HEK293 (cell line): ENCODE measurements around the gene CRABP2.

Experiments
- BCL11B ChIP-seq: fragments of 450-650 bp; formaldehyde crosslinking; IDR thresholded peaks from 2 replicates; pipeline ENCODE4 v1.5.1; 2016; ENCODE audit warnings: low read depth, missing biosample characterization, missing genetic modification characterization
- HIC1 ChIP-seq: fragments of 450-650 bp; formaldehyde crosslinking; IDR thresholded peaks from 2 replicates; pipeline ENCODE4 v1.5.1; 2016; ENCODE audit warnings: missing biosample characterization, missing genetic modification characterization
- KLF10 ChIP-seq: fragments of 450-650 bp; IDR thresholded peaks from 2 replicates; pipeline ENCODE4 v1.5.1; 2018; ENCODE audit warnings: missing biosample characterization, mild to moderate bottlenecking, missing genetic modification characterization
- MEIS1 ChIP-seq: sonication (generic); formaldehyde crosslinking; IDR thresholded peaks from 2 replicates; pipeline ENCODE4 v1.8.1; 2022; ENCODE audit warnings: missing genetic modification reagents, mild to moderate bottlenecking, borderline replicate concordance
- MYNN ChIP-seq: fragments of 450-650 bp; formaldehyde crosslinking; IDR thresholded peaks from 2 replicates; pipeline ENCODE4 v1.5.1; 2016; ENCODE audit warnings: missing biosample characterization, missing genetic modification characterization, borderline replicate concordance
- PRDM1 ChIP-seq: fragments of 450-650 bp; formaldehyde crosslinking; IDR thresholded peaks from 2 replicates; pipeline ENCODE4; 2016; ENCODE audit warnings: missing biosample characterization, missing genetic modification characterization
- REST ChIP-seq: fragments of 450-650 bp; formaldehyde crosslinking; IDR thresholded peaks from 2 replicates; pipeline ENCODE4 v1.5.1; 2016; ENCODE audit warnings: missing biosample characterization, missing genetic modification characterization
- ZNF148 ChIP-seq: fragments of 450-650 bp; formaldehyde crosslinking; IDR thresholded peaks from 2 replicates; pipeline ENCODE4 v1.5.0; 2017; ENCODE audit warnings: missing biosample characterization, missing genetic modification characterization, borderline replicate concordance
- ZNF2 ChIP-seq: fragments of 450-650 bp; formaldehyde crosslinking; IDR thresholded peaks from 2 replicates; pipeline ENCODE4 v1.5.1; 2016; ENCODE audit warnings: missing biosample characterization, missing genetic modification characterization
- ZNF214 ChIP-seq: fragments of 450-650 bp; formaldehyde crosslinking; IDR thresholded peaks from 2 replicates; pipeline ENCODE4 v1.5.1; 2017; ENCODE audit warnings: missing biosample characterization, mild to moderate bottlenecking, missing genetic modification characterization, borderline replicate concordance
- ZNF311 ChIP-seq: fragments of 450-650 bp; formaldehyde crosslinking; IDR thresholded peaks from 2 replicates; pipeline ENCODE4 v1.5.1; 2017; ENCODE audit warnings: missing biosample characterization, missing genetic modification characterization, borderline replicate concordance
- ZNF404 ChIP-seq: fragments of 450-650 bp; formaldehyde crosslinking; IDR thresholded peaks from 2 replicates; pipeline ENCODE4 v1.5.1; 2017; ENCODE audit warnings: missing biosample characterization, missing genetic modification characterization
- ZNF48 ChIP-seq: fragments of 450-650 bp; formaldehyde crosslinking; IDR thresholded peaks from 2 replicates; pipeline ENCODE4 v1.5.1; 2016; ENCODE audit warnings: missing biosample characterization, missing genetic modification characterization
- ZNF488 ChIP-seq: fragments of 450-650 bp; formaldehyde crosslinking; IDR thresholded peaks from 2 replicates; pipeline ENCODE4 v1.5.1; 2016; ENCODE audit warnings: missing biosample characterization, missing genetic modification characterization
- ZNF530 ChIP-seq: fragments of 450-650 bp; formaldehyde crosslinking; IDR thresholded peaks from 2 replicates; pipeline ENCODE4 v1.5.1; 2016; ENCODE audit warnings: low read depth, missing biosample characterization, missing genetic modification characterization
- ZNF560 ChIP-seq: fragments of 450-650 bp; formaldehyde crosslinking; IDR thresholded peaks from 2 replicates; pipeline ENCODE4 v1.5.1; 2017; ENCODE audit warnings: missing biosample characterization, missing genetic modification characterization, borderline replicate concordance
- ZNF677 ChIP-seq: fragments of 450-650 bp; IDR thresholded peaks from 2 replicates; pipeline ENCODE4 v1.5.0; 2018; ENCODE audit warnings: missing biosample characterization, mild to moderate bottlenecking, missing genetic modification characterization, moderate library complexity
- ZNF776 ChIP-seq: fragments of 450-650 bp; formaldehyde crosslinking; IDR thresholded peaks from 2 replicates; pipeline ENCODE4 v1.5.0; 2017; ENCODE audit warnings: missing biosample characterization, missing genetic modification characterization, borderline replicate concordance
- ZNF777 ChIP-seq: fragments of 450-650 bp; formaldehyde crosslinking; IDR thresholded peaks from 2 replicates; pipeline ENCODE4 v1.5.1; 2017; ENCODE audit warnings: missing biosample characterization, missing genetic modification characterization, borderline replicate concordance
- TF ChIP-seq, protein P1 (sequence below): fragments of 450-650 bp; formaldehyde crosslinking; IDR thresholded peaks from 2 replicates; pipeline ENCODE4 v1.5.1; 2016; ENCODE audit warnings: missing biosample characterization, missing genetic modification characterization
- TF ChIP-seq, protein P2 (sequence below): fragments of 450-650 bp; formaldehyde crosslinking; conservative IDR thresholded peaks from 2 replicates; pipeline ENCODE4 v1.5.1; 2016; ENCODE audit warnings: low read depth, missing biosample characterization, missing genetic modification characterization
- TF ChIP-seq, protein P3 (sequence below): fragments of 450-650 bp; formaldehyde crosslinking; IDR thresholded peaks from 2 replicates; pipeline ENCODE4 v1.5.1; 2017; ENCODE audit warnings: missing biosample characterization, mild to moderate bottlenecking, missing genetic modification characterization, moderate library complexity

The CRABP2 gene

GRCh38 chr1:156740741-156741480, 35.5 kb upstream of the CRABP2 start, which contains the start of gene MRPL24 (continued):
- TF ChIP-seq, protein P1, sequence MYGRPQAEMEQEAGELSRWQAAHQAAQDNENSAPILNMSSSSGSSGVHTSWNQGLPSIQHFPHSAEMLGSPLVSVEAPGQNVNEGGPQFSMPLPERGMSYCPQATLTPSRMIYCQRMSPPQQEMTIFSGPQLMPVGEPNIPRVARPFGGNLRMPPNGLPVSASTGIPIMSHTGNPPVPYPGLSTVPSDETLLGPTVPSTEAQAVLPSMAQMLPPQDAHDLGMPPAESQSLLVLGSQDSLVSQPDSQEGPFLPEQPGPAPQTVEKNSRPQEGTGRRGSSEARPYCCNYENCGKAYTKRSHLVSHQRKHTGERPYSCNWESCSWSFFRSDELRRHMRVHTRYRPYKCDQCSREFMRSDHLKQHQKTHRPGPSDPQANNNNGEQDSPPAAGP (tag by site-specific recombination) = peak; percentile 68
- TF ChIP-seq, protein P2, sequence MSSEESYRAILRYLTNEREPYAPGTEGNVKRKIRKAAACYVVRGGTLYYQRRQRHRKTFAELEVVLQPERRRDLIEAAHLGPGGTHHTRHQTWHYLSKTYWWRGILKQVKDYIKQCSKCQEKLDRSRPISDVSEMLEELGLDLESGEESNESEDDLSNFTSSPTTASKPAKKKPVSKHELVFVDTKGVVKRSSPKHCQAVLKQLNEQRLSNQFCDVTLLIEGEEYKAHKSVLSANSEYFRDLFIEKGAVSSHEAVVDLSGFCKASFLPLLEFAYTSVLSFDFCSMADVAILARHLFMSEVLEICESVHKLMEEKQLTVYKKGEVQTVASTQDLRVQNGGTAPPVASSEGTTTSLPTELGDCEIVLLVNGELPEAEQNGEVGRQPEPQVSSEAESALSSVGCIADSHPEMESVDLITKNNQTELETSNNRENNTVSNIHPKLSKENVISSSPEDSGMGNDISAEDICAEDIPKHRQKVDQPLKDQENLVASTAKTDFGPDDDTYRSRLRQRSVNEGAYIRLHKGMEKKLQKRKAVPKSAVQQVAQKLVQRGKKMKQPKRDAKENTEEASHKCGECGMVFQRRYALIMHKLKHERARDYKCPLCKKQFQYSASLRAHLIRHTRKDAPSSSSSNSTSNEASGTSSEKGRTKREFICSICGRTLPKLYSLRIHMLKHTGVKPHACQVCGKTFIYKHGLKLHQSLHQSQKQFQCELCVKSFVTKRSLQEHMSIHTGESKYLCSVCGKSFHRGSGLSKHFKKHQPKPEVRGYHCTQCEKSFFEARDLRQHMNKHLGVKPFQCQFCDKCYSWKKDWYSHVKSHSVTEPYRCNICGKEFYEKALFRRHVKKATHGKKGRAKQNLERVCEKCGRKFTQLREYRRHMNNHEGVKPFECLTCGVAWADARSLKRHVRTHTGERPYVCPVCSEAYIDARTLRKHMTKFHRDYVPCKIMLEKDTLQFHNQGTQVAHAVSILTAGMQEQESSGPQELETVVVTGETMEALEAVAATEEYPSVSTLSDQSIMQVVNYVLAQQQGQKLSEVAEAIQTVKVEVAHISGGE (tag by site-specific recombination) = peak; percentile 98
- TF ChIP-seq MEIS1 (CRISPR knock-in tag) (no peak), ZNF311 (no peak), ZNF530 (tag by site-specific recombination) (no peak), MYNN (tag by site-specific recombination) (no peak), ZNF48 (tag by site-specific recombination) (no peak), ZNF488 (tag by site-specific recombination) (no peak), ZNF148 (tag by site-specific recombination) (no peak), KLF10 (peak; percentile 86), HIC1 (tag by site-specific recombination) (peak; percentile 52; the same call in 1 of the 2 replicates), BCL11B (tag by site-specific recombination) (peak; percentile 91), ZNF776 (no peak), ZNF404 (no peak), ZNF2 (tag by site-specific recombination) (peak; percentile 77; the same call in 1 of the 2 replicates), ZNF214 (no peak), ZNF677 (tag by site-specific recombination) (no peak), ZNF560 (no peak), REST (peak; percentile 72; the same call in 1 of the 2 replicates), ZNF777 (tag by site-specific recombination) (0 out of 2 replicates have a peak, but pooled peaks have one; percentile 51), PRDM1 (tag by site-specific recombination) (0 out of 2 replicates have a peak, but pooled peaks have one; percentile 17)
- TF ChIP-seq, protein P3, sequence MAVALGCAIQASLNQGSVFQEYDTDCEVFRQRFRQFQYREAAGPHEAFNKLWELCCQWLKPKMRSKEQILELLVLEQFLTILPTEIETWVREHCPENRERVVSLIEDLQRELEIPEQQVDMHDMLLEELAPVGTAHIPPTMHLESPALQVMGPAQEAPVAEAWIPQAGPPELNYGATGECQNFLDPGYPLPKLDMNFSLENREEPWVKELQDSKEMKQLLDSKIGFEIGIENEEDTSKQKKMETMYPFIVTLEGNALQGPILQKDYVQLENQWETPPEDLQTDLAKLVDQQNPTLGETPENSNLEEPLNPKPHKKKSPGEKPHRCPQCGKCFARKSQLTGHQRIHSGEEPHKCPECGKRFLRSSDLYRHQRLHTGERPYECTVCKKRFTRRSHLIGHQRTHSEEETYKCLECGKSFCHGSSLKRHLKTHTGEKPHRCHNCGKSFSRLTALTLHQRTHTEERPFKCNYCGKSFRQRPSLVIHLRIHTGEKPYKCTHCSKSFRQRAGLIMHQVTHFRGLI (tag by site-specific recombination) = no peak; the same call in 1 of the 2 replicates
